ENCODE measurements around the gene WNT9B. TPM values are rescaled to one million over a fixed set of nuclear protein-coding genes. Genes with fewer than 3 reads are reported as not detected.
"Not testable (repeated sequence)": the region's sequence is repeated elsewhere in the genome, so short reads cannot be mapped to it uniquely, and the experiment has no call there.

Gene WNT9B
- total and polyA plus RNA-seq, 9 donors: 0.04 to 0.52 (median 0.11) TPM; not detected in 5

GRCh38 chr17:46908068-46908737 lies 56.8 kb downstream of the WNT9B start:
- Histone ChIP-seq H3K4me1 (ENCODE audit: control insufficient read depth, insufficient read depth, low read length) (no peaks in the 10 kb centered on the region), H3K27ac (ENCODE audit: low read length) (no peak overlapping the region), H3K27me3 (ENCODE audit: control insufficient read depth, insufficient read depth, low read length) (peaks cover 3% of the 10 kb centered on the region), H3K4me3 (ENCODE audit: low read length) (no peak overlapping the region), H3K36me3 (ENCODE audit: control insufficient read depth, insufficient read depth, low read length) (no peaks in the 10 kb centered on the region), H3K9me3 (replicated peaks; ENCODE audit: control insufficient read depth, low read depth, low read length) (no peaks in the 10 kb centered on the region)
- no peak for DNase-seq
- WGBS (ENCODE audit: insufficient coverage): 71% methylated on average over 7 of the region's 14 CpGs

- WGBS (ENCODE audit: insufficient coverage): 70% methylated on average over 7 of the region's 10 CpGs
- DNase-seq: no peak
- no peak overlapping the region for H3K4me3 ChIP-seq (ENCODE audit: low read length)
- H3K4me1 ChIP-seq (ENCODE audit: control insufficient read depth, insufficient read depth, low read length): no peaks in the 10 kb centered on the region
- no peaks in the 10 kb centered on the region for H3K36me3 ChIP-seq (ENCODE audit: control insufficient read depth, insufficient read depth, low read length)
- peaks cover 3% of the 10 kb centered on the region for H3K27me3 ChIP-seq (ENCODE audit: control insufficient read depth, insufficient read depth, low read length)
- no peak overlapping the region for H3K27ac ChIP-seq (ENCODE audit: low read length)
- H3K9me3 ChIP-seq (replicated peaks; ENCODE audit: control insufficient read depth, low read depth, low read length): no peaks in the 10 kb centered on the region
Measured at GRCh38 chr17:46910179-46910927, 59.0 kb downstream of the WNT9B start.

- Histone ChIP-seq H3K9me3 (replicated peaks; ENCODE audit: control insufficient read depth, low read depth, low read length) (no peaks in the 10 kb centered on the region), H3K27ac (ENCODE audit: low read length) (no peak overlapping the region), H3K4me1 (ENCODE audit: control insufficient read depth, insufficient read depth, low read length) (no peaks in the 10 kb centered on the region), H3K36me3 (ENCODE audit: control insufficient read depth, insufficient read depth, low read length) (no peaks in the 10 kb centered on the region), H3K27me3 (ENCODE audit: control insufficient read depth, insufficient read depth, low read length) (peaks cover 3% of the 10 kb centered on the region), H3K4me3 (ENCODE audit: low read length) (no peak overlapping the region)
- 89% methylated on average over 3 of the region's 3 CpGs for WGBS (ENCODE audit: insufficient coverage)
- DNase-seq: no peak
Measured at GRCh38 chr17:46911311-46911710, 59.9 kb downstream of the WNT9B start.

GRCh38 chr17:46915596-46915995 lies 64.2 kb downstream of the WNT9B start:
- H3K4me1 ChIP-seq (ENCODE audit: control insufficient read depth, insufficient read depth, low read length): no peaks in the 10 kb centered on the region
- H3K4me3 ChIP-seq (ENCODE audit: low read length): no peak overlapping the region
- no peaks in the 10 kb centered on the region for H3K27me3 ChIP-seq (ENCODE audit: control insufficient read depth, insufficient read depth, low read length)
- H3K27ac ChIP-seq (ENCODE audit: low read length): no peak overlapping the region
- no CpG with 5 or more reads among the region's 1 CpG for WGBS (ENCODE audit: insufficient coverage)
- no peaks in the 10 kb centered on the region for H3K36me3 ChIP-seq (ENCODE audit: control insufficient read depth, insufficient read depth, low read length)
- DNase-seq: no peak
- no peaks in the 10 kb centered on the region for H3K9me3 ChIP-seq (replicated peaks; ENCODE audit: control insufficient read depth, low read depth, low read length)

- no peaks in the 10 kb centered on the region for H3K4me1 ChIP-seq (ENCODE audit: control insufficient read depth, insufficient read depth, low read length)
- H3K27me3 ChIP-seq (ENCODE audit: control insufficient read depth, insufficient read depth, low read length): no peaks in the 10 kb centered on the region
- H3K4me3 ChIP-seq (ENCODE audit: low read length): no peak overlapping the region
- DNase-seq: no peak
- no peaks in the 10 kb centered on the region for H3K9me3 ChIP-seq (replicated peaks; ENCODE audit: control insufficient read depth, low read depth, low read length)
- no peaks in the 10 kb centered on the region for H3K36me3 ChIP-seq (ENCODE audit: control insufficient read depth, insufficient read depth, low read length)
- WGBS (ENCODE audit: insufficient coverage): no CpG with 5 or more reads among the region's 2 CpGs
- H3K27ac ChIP-seq (ENCODE audit: low read length): no peak overlapping the region
Measured at GRCh38 chr17:46916211-46916610, 64.8 kb downstream of the WNT9B start.

GRCh38 chr17:46916623-46917022 lies 65.2 kb downstream of the WNT9B start:
- no peak overlapping the region for H3K4me3 ChIP-seq (ENCODE audit: low read length)
- no peaks in the 10 kb centered on the region for H3K4me1 ChIP-seq (ENCODE audit: control insufficient read depth, insufficient read depth, low read length)
- H3K27ac ChIP-seq (ENCODE audit: low read length): no peak overlapping the region
- no CpG with 5 or more reads among the region's 3 CpGs for WGBS (ENCODE audit: insufficient coverage)
- DNase-seq: no peak
- no peaks in the 10 kb centered on the region for H3K9me3 ChIP-seq (replicated peaks; ENCODE audit: control insufficient read depth, low read depth, low read length)
- H3K36me3 ChIP-seq (ENCODE audit: control insufficient read depth, insufficient read depth, low read length): no peaks in the 10 kb centered on the region
- H3K27me3 ChIP-seq (ENCODE audit: control insufficient read depth, insufficient read depth, low read length): no peaks in the 10 kb centered on the region

GRCh38 chr17:46917041-46917440 lies 65.7 kb downstream of the WNT9B start:
- Histone ChIP-seq H3K36me3 (ENCODE audit: control insufficient read depth, insufficient read depth, low read length) (no peaks in the 10 kb centered on the region), H3K9me3 (replicated peaks; ENCODE audit: control insufficient read depth, low read depth, low read length) (no peaks in the 10 kb centered on the region), H3K27ac (ENCODE audit: low read length) (no peak overlapping the region), H3K27me3 (ENCODE audit: control insufficient read depth, insufficient read depth, low read length) (no peaks in the 10 kb centered on the region), H3K4me1 (ENCODE audit: control insufficient read depth, insufficient read depth, low read length) (no peaks in the 10 kb centered on the region), H3K4me3 (ENCODE audit: low read length) (no peak overlapping the region)
- no peak for DNase-seq

GRCh38 chr17:46917516-46917915 lies 66.1 kb downstream of the WNT9B start:
- Histone ChIP-seq H3K9me3 (replicated peaks; ENCODE audit: control insufficient read depth, low read depth, low read length) (no peaks in the 10 kb centered on the region), H3K36me3 (ENCODE audit: control insufficient read depth, insufficient read depth, low read length) (no peaks in the 10 kb centered on the region), H3K27me3 (ENCODE audit: control insufficient read depth, insufficient read depth, low read length) (no peaks in the 10 kb centered on the region), H3K27ac (ENCODE audit: low read length) (no peak overlapping the region), H3K4me3 (ENCODE audit: low read length) (no peak overlapping the region), H3K4me1 (ENCODE audit: control insufficient read depth, insufficient read depth, low read length) (no peaks in the 10 kb centered on the region)
- no peak for DNase-seq
- WGBS (ENCODE audit: insufficient coverage): 100% methylated on average over 1 of the region's 4 CpGs

GRCh38 chr17:46921962-46922361 lies 70.6 kb downstream of the WNT9B start:
- H3K27me3 ChIP-seq (ENCODE audit: control insufficient read depth, insufficient read depth, low read length); H3K27ac ChIP-seq (ENCODE audit: low read length); DNase-seq; H3K36me3 ChIP-seq (ENCODE audit: control insufficient read depth, insufficient read depth, low read length); H3K9me3 ChIP-seq (replicated peaks; ENCODE audit: control insufficient read depth, low read depth, low read length); H3K4me1 ChIP-seq (ENCODE audit: control insufficient read depth, insufficient read depth, low read length); H3K4me3 ChIP-seq (ENCODE audit: low read length): not testable (repeated sequence)
- WGBS (ENCODE audit: insufficient coverage): no CpG with 5 or more reads among the region's 4 CpGs

GRCh38 chr17:46922487-46922803 lies 71.1 kb downstream of the WNT9B start:
- Histone ChIP-seq H3K27me3 (ENCODE audit: control insufficient read depth, insufficient read depth, low read length) (no peaks in the 10 kb centered on the region), H3K27ac (ENCODE audit: low read length) (peak overlapping the region; percentile 99), H3K9me3 (replicated peaks; ENCODE audit: control insufficient read depth, low read depth, low read length) (no peaks in the 10 kb centered on the region), H3K36me3 (ENCODE audit: control insufficient read depth, insufficient read depth, low read length) (no peaks in the 10 kb centered on the region), H3K4me3 (ENCODE audit: low read length) (peak overlapping the region; percentile 97), H3K4me1 (ENCODE audit: control insufficient read depth, insufficient read depth, low read length) (no peaks in the 10 kb centered on the region)
- 0% methylated on average over 5 of the region's 6 CpGs for WGBS (ENCODE audit: insufficient coverage)
- no peak for DNase-seq
